Activated CD4-positive, CD25-positive, alpha-beta regulatory T cell (primary cell): ENCODE measurements around the gene ACCS.

Experiments used
- DNase-seq, 4 experiments: peaks; one replicate each; lab custom pipeline; 2025; lab: John Stamatoyannopoulos, UW

ACCS gene

GRCh38 chr11:44043157-44043556, 22.9 kb upstream of the ACCS start:
- no peak for DNase-seq

GRCh38 chr11:44046182-44046581, 19.9 kb upstream of the ACCS start:
- DNase-seq: no peak

DNA sequence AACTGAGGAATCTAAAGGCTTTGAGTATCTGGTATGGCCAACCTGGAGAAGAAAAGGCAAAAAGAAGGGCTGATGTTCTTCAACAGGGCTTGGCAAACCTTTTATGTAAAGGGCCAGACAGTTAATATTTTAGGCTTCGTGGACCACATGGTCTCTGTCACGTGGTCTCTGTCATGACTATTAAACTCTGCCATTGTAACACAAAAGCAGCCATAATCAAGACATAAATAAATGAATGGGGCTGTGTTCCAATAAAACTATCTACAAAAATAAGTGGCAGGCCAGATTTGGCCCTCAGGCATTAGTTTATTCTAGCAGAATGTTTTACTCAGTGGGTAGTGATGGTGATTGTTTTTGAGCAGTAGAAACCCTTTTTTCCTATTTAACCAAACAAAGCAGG, 18.8 kb upstream of the ACCS start:
- no peak for DNase-seq

GRCh38 chr11:44047931-44048431, 18.1 kb upstream of the ACCS start, which contains the start of gene ACCSL:
Gene ACCSL, plus strand, starts transcription at chr11:44047981. Its CDS starts 56 bp downstream, at chr11:44048037.
- DNase-seq: no peak

GRCh38 chr11:44049832-44050231, 16.2 kb upstream of the ACCS start:
- no peak for DNase-seq

DNA sequence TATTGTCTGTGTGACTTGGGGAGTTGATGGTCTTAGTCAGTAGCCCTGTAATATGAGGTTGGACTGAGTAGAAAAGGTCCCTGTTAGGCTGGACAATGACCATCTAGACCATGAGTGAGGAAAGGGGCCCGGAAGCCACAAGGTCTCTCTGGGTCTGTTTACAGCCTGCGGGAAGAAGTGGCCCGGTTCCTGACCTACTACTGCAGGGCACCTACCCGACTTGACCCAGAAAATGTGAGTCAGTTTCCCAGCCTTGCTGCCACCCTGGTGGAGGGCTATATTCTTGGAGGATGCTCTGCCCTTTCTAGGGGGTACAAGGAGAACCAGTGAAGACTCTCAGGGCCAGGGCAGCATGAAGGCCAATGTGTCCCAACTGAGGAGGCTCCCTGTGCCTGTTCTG, 14.9 kb upstream of the ACCS start:
- DNase-seq: no peak

DNA sequence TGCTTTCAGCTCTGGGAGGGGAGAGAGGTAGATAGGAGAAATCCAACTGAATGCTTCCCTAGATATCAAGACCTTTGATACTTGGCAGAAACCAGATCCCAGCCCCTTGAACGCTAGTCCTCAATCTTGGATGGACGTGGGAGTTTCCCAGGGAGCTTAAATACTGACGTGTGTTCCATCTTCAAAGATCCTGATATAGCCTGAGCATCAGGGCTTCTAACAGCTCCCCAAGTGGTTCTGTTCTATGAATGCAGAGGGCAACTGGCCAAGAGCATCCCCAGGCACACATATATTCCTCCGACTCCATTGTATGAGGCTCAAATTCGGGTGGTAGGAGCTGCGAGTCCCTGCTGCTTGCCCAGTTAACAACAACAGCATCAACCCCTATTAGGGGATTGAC, 8.7 kb upstream of the ACCS start:
- DNase-seq: no peak

GRCh38 chr11:44058275-44058674, 7.8 kb upstream of the ACCS start:
- DNase-seq: no peak

GRCh38 chr11:44065161-44065661, 859 bp upstream of the ACCS start:
- no peak for DNase-seq

DNA sequence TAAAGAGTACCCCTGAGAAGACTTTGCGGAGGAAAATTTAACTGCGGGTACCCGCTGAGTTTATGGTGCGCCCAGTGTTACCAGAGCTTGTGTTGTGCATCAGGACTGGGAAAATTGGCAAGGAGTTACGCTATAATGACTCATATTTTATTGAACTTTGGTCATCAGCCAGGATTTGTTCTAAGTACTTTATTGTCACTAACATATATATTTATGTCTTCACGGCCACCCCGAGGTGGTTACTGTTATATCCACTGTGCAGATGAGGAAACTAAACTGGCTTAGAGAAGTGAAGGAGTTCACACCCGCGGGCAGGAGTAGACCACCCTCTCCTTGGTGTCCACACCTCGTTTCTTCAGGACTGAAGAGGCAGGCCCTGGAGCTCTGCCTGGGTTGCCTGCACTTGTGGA, 667 bp downstream of the ACCS start:
- DNase-seq: no peak

DNA sequence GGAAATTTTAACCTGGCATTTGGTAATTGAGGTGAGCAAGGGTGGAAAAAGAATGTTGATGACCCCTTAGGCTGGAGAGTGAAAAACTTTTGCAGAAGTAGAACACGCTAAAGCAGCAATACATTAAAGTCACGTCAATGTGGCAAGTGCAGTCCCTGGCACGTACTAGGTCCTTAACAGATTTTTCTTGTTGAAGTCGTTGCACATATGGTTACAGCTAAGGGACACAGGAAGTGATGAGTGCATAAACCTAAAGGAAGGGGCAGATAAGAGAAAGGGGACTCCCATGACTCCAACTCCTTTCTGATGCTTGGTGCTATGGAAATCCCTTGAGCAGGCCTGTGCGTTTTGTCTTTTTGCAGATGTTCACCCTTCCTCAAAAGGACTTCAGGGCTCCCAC, 1.2 kb downstream of the ACCS start:
- DNase-seq: no peak

GRCh38 chr11:44068180-44068579, 2.1 kb downstream of the ACCS start:
- DNase-seq: no peak

GRCh38 chr11:44071157-44071556, 5.1 kb downstream of the ACCS start:
- no peak for DNase-seq

GRCh38 chr11:44072757-44073658, 6.9 kb downstream of the ACCS start:
- no peak for DNase-seq

- DNase-seq: no peak
Observed at GRCh38 chr11:44078794-44079193, 12.7 kb downstream of the ACCS start.

DNA sequence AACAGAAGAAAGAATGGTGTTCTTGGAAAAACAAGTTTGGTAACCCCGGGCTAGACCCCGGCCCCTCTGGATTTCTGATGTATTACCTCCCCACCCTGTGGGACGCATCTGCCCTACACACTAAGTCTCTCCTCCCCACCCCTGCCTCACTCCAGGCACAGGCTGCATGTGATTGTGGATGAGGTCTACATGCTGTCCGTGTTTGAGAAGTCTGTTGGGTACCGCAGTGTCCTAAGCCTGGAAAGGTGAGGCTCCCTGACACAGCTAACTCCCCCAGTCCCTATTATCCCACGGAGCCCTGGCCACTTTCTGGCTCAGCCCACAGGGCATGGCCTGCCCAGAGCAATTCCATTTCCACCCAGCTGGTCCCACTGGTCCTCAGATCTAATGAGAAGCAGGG, 13.3 kb downstream of the ACCS start:
- DNase-seq: no peak

DNA sequence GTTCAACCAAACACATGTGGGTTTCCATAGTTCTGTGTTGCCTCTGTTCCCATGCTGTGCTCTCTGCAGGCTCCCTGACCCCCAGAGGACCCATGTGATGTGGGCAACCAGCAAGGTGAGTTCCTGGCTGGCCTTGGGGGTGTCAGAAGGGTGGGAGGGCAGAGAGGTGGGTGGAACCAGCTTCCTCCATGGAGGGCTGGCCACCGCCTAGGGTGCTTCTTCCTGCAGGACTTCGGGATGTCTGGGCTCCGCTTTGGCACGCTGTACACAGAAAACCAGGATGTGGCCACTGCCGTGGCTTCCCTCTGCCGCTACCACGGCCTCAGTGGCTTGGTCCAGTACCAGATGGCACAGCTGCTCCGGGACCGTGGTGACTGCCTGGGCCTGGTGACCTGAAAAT, 14.9 kb downstream of the ACCS start:
- DNase-seq: no peak

- DNase-seq: no peak
Observed at GRCh38 chr11:44082645-44083044, 16.6 kb downstream of the ACCS start.

DNA sequence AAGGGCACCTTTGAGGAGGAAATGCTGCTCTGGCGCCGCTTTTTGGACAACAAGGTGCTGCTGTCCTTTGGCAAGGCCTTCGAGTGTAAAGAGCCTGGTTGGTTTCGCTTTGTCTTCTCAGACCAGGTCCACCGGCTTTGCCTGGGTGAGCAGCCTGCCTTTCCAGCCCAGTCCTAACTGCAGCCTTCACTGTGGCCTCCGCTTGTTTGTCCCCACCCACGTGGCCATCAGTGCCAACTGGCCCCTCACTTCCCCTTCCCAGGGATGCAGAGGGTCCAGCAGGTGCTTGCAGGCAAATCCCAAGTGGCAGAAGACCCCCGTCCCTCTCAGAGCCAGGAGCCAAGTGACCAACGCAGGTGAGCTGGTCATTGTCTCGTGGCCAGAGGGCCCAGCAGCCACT, 17.4 kb downstream of the ACCS start:
- DNase-seq: no peak

DNA sequence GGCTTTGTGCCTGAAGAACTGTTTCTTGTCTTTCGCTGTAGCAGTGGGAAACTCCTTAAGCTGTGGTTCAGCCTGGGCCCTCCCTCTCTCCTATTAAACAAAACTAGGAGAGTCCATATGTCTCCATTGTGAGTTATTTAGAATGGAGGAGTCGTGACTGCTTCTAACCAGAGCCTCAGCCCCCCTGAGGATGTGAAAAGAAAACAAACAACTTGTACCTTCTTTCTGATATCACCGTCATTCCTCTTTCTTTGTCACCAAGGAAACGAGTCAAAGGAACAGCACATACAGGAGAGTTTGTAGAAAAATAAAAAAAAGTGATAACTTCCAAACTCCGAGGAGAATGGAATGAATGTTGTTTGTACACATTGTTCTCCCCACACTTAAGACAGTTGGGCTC, 17.8 kb downstream of the ACCS start:
- no peak for DNase-seq

DNA sequence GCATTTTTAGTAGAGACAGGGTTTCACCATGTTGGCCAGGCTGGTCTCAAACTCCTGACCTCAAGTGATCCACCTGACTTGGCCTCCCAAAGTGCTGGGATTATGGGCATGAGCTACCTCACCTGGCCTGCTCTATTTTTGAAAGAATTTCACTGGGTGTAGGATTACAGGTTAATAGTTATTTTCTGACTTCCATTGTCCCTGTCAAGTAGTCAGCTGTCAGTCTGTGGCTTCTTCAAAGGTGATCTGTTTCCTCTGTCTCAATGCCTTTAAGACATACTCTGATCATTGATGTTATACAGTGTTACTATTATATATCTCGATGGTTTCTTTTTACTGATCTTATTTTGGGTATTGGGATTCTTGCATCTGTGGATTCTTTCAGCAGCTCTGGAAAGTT, 19.3 kb downstream of the ACCS start:
- no peak for DNase-seq

DNA sequence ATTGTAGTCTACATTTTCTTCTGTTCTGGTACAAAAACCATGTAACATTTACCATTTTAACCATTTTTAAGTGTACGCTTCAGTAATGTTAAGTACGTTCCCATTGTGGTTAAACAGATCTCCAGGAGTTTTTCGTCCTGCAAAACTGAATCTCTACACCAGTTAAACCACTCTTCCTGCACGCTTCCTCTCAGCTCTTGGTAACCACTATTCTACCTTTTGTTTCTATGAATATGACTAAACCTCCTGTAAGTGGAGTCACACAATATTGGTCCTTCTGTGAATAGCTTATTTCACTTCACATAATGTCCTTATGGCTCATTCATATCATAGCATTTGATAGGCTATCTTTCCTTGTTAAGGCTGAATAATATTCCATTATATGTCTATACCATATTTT, 22.3 kb downstream of the ACCS start:
- no peak for DNase-seq

DNA sequence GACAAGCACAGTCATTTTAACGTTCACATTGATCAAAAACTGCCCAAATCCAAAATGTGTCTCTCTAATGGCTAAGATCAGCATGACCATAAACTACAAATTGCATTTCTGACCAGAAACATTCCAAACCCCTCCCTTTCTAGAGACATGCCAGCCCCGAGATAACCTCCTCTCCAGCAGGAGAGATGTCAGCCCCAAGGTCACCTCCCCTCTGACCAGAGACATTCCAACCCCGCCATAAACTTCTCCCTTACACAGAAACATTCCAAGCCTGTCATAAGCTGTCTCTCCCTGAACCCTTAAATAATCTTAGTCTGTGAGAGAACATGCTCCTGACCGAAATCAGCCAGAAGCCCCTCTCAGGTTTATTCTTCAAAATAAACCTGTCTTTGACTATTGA, 22.8 kb downstream of the ACCS start:
- no peak for DNase-seq

DNA sequence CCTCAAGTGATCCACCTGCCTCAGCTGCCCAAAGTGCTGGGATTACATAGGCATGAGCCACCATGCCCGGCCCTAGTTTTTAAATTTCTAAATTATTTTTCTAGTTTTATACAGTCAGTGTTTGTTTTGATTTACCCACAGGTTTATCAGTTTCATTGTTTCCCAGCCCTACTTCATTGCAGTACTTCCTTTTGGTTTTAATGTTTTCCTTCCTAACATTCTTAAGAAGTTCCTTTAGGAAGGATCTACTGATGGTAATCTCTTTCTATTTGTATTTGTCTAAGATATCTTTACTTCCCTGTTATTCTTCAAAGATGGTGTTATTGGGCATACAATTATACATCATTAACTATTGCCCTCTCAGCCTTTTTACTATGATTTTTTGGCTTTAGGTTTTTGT, 24.5 kb downstream of the ACCS start:
- no peak for DNase-seq
